ENCODE measurements around the gene AIFM2. TPM values are rescaled to one million over a fixed set of nuclear protein-coding genes. Genes with fewer than 3 reads are reported as not detected.
"Not testable (repeated sequence)": the region's sequence is repeated elsewhere in the genome, so short reads cannot be mapped to it uniquely, and the experiment has no call there.

The AIFM2 gene
- total RNA-seq, 1 experiment from 2014 or later, result 31.1 TPM

- no peaks in the 10 kb centered on the region for H3K9me3 ChIP-seq
- H3K4me1 ChIP-seq, result no peaks in the 10 kb centered on the region; the same call in 1 of the 2 replicates
- no TSS peak for BruUV-seq (replicated peaks)
- TF ChIP-seq CTCF (IDR thresholded peaks at IDR 0.05; ENCODE audit: insufficient read depth in 1 of 2, low read depth in 1 of 2, low read length in 1 of 2, severe bottlenecking in 1 of 2, unreplicated experiment in 1 of 2), result no peak
- no peak overlapping the region for H3K27ac Mint-ChIP-seq (ENCODE audit: unreplicated experiment)
- POLR2A ChIA-PET, result no interaction called here
- H3K36me3 ChIP-seq (ENCODE audit: control insufficient read depth, insufficient read depth, low read length), result peaks cover 4% of the 10 kb centered on the region
- no peak overlapping the region for H3K4me3 ChIP-seq (ENCODE audit: low read depth, low read length)
- peaks cover 32% of the 10 kb centered on the region for H3K4me1 Mint-ChIP-seq (ENCODE audit: low read depth, unreplicated experiment)
- intact Hi-C loops (cut with micrococcal nuclease; ENCODE audit: unreplicated experiment), result no loop called here
- no peak for DNase-seq
- no peak overlapping the region for H3K4me3 Mint-ChIP-seq (ENCODE audit: unreplicated experiment)
- no peaks in the 10 kb centered on the region for H3K27me3 ChIP-seq (replicated peaks; ENCODE audit: control insufficient read depth, insufficient read depth, low read length)
- no peaks in the 10 kb centered on the region for H3K9me3 Mint-ChIP-seq (ENCODE audit: unreplicated experiment)
- CTCF ChIA-PET, result interaction anchor here (0.7 to 2.0 kb wide), 2 partner anchors 17 to 109 kb away, joined by 3 to 11 read pairs; partner anchors contain the start of gene TYSND1
- H3K36me3 Mint-ChIP-seq (ENCODE audit: insufficient read depth, unreplicated experiment), result peaks cover 87% of the 10 kb centered on the region
- H3K27me3 Mint-ChIP-seq (ENCODE audit: insufficient read depth, unreplicated experiment), result no peaks in the 10 kb centered on the region
Observed at GRCh38 chr10:70162892-70163201, 30.2 kb upstream of the AIFM2 start.

GRCh38 chr10:70162151-70162891 is 29.7 kb upstream of the AIFM2 start:
- H3K9me3 ChIP-seq, result no peaks in the 10 kb centered on the region
- ChIA-PET POLR2A (interaction anchor here (1.8 kb wide), 1 partner anchor 8 kb away, joined by 10 read pairs; the partner anchor contains the start of gene SAR1A), CTCF (interaction anchor here (0.7 to 2.0 kb wide), 3 partner anchors 16 to 110 kb away, joined by 3 to 11 read pairs (median 3); partner anchors contain the start of gene TYSND1)
- Mint-ChIP-seq H3K27me3 (ENCODE audit: insufficient read depth, unreplicated experiment) (no peaks in the 10 kb centered on the region), H3K9me3 (ENCODE audit: unreplicated experiment) (no peaks in the 10 kb centered on the region), H3K4me3 (ENCODE audit: unreplicated experiment) (no peak overlapping the region), H3K27ac (ENCODE audit: unreplicated experiment) (no peak overlapping the region), H3K36me3 (ENCODE audit: insufficient read depth, unreplicated experiment) (peaks cover 87% of the 10 kb centered on the region), H3K4me1 (ENCODE audit: low read depth, unreplicated experiment) (peaks cover 26% of the 10 kb centered on the region)
- no peak overlapping the region for H3K4me3 ChIP-seq (ENCODE audit: low read depth, low read length)
- DNase-seq, result no peak
- peaks cover 4% of the 10 kb centered on the region for H3K36me3 ChIP-seq (ENCODE audit: control insufficient read depth, insufficient read depth, low read length)
- no peak for TF ChIP-seq CTCF (IDR thresholded peaks at IDR 0.05; ENCODE audit: insufficient read depth in 1 of 2, low read depth in 1 of 2, low read length in 1 of 2, severe bottlenecking in 1 of 2, unreplicated experiment in 1 of 2)
- H3K4me1 ChIP-seq, result no peaks in the 10 kb centered on the region; the same call in 1 of the 2 replicates
- intact Hi-C loops (cut with micrococcal nuclease; ENCODE audit: unreplicated experiment), result no loop called here
- no TSS peak for BruUV-seq (replicated peaks)
- no peaks in the 10 kb centered on the region for H3K27me3 ChIP-seq (replicated peaks; ENCODE audit: control insufficient read depth, insufficient read depth, low read length)

- no peaks in the 10 kb centered on the region for H3K9me3 Mint-ChIP-seq (ENCODE audit: unreplicated experiment)
- H3K27me3 ChIP-seq (replicated peaks; ENCODE audit: control insufficient read depth, insufficient read depth, low read length), result no peaks in the 10 kb centered on the region
- POLR2A ChIA-PET, result interaction anchor here (1.2 to 1.8 kb wide), 2 partner anchors 10 to 14 kb away, joined by 4 to 10 read pairs; partner anchors contain the start of genes SAR1A and TYSND1
- DNase-seq, result no peak
- no peak overlapping the region for H3K4me3 Mint-ChIP-seq (ENCODE audit: unreplicated experiment)
- H3K9me3 ChIP-seq, result no peaks in the 10 kb centered on the region
- peaks cover 6% of the 10 kb centered on the region for H3K4me1 ChIP-seq
- no peak overlapping the region for H3K27ac Mint-ChIP-seq (ENCODE audit: unreplicated experiment)
- intact Hi-C loops (cut with micrococcal nuclease; ENCODE audit: unreplicated experiment), result no loop called here
- peaks cover 91% of the 10 kb centered on the region for H3K36me3 Mint-ChIP-seq (ENCODE audit: insufficient read depth, unreplicated experiment)
- H3K36me3 ChIP-seq (ENCODE audit: control insufficient read depth, insufficient read depth, low read length), result peaks cover 5% of the 10 kb centered on the region; the same call in 1 of the 2 replicates
- TF ChIP-seq CTCF (IDR thresholded peaks at IDR 0.05; ENCODE audit: insufficient read depth in 1 of 2, low read depth in 1 of 2, low read length in 1 of 2, severe bottlenecking in 1 of 2, unreplicated experiment in 1 of 2), result no peak
- no peaks in the 10 kb centered on the region for H3K27me3 Mint-ChIP-seq (ENCODE audit: insufficient read depth, unreplicated experiment)
- BruUV-seq (replicated peaks), result no TSS peak
- no peak overlapping the region for H3K4me3 ChIP-seq (ENCODE audit: low read depth, low read length)
- CTCF ChIA-PET, result no interaction called here
- peaks cover 35% of the 10 kb centered on the region for H3K4me1 Mint-ChIP-seq (ENCODE audit: low read depth, unreplicated experiment)
Observed at GRCh38 chr10:70160798-70161197, 28.2 kb upstream of the AIFM2 start.

- H3K9me3 Mint-ChIP-seq (ENCODE audit: unreplicated experiment); H3K27me3 Mint-ChIP-seq (ENCODE audit: insufficient read depth, unreplicated experiment); H3K4me3 Mint-ChIP-seq (ENCODE audit: unreplicated experiment); POLR2A ChIA-PET; H3K27ac Mint-ChIP-seq (ENCODE audit: unreplicated experiment); BruUV-seq (replicated peaks); H3K9me3 ChIP-seq; intact Hi-C loops (cut with micrococcal nuclease; ENCODE audit: unreplicated experiment); DNase-seq; H3K27me3 ChIP-seq (replicated peaks; ENCODE audit: control insufficient read depth, insufficient read depth, low read length); H3K4me3 ChIP-seq (ENCODE audit: low read depth, low read length); H3K36me3 ChIP-seq (ENCODE audit: control insufficient read depth, insufficient read depth, low read length): not testable (repeated sequence)
- CTCF ChIA-PET, result interaction anchor here (0.5 to 1.2 kb wide), 2 partner anchors 13 to 1678 kb away, joined by 3 to 5 read pairs; partner anchors contain the start of gene TYSND1
- peaks cover 50% of the 10 kb centered on the region for H3K4me1 Mint-ChIP-seq (ENCODE audit: low read depth, unreplicated experiment)
- H3K36me3 Mint-ChIP-seq (ENCODE audit: insufficient read depth, unreplicated experiment), result peaks cover 93% of the 10 kb centered on the region
- peaks cover 19% of the 10 kb centered on the region for H3K4me1 ChIP-seq
Observed at GRCh38 chr10:70159366-70159765, 26.7 kb upstream of the AIFM2 start.

Data from Caco-2 (cell line).